ENCODE data around the gene TNFAIP8L2. TPM values are rescaled to one million over a fixed set of nuclear protein-coding genes. Genes with fewer than 3 reads are reported as not detected.

Gene TNFAIP8L2
- total and polyA plus RNA-seq, 2 of the 8 experiments (the other 6 are each of a cell fraction or from before 2014, with no cell fraction given) = not detected

DNA sequence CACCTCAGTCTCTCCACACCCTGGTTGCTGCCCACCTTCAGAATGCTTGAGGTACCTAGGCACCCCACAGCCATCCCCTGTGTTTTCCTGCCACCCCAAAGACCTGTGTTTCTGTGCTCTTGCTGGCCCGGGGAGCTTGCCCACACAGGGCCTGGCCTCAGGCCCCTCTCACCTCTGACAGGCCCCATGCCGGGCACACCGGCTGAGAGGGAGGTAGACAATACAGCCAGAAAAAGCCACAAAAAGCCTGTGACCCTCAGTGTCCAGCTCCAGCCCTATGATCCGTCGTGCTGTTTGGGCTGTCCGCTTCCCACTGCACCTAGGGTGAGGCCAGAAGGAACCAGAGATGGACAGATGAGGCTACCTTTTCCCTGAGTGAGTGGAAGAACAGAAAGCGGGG is 21.5 kb upstream of the TNFAIP8L2 start:
- no peak overlapping the region for H4K8ac ChIP-seq (ENCODE audit: extremely low read depth, insufficient read depth, low read length)
- 94% methylated on average over 7 of the region's 7 CpGs; no CpG with 5 or more reads in 1 of the 2 experiments for WGBS, 2 experiments (ENCODE audit: extremely low coverage in 1 of 2, insufficient coverage in 1 of 2, insufficient read length in 1 of 2, insufficient replicate concordance in 2 of 2, low coverage in 1 of 2, low lambda C conversion rate in 2 of 2, missing lambda C conversion rate in 1 of 2)
- DNase-seq (ENCODE audit: low read depth in 1 of 2, low spot score in 2 of 2) (no peak), FAIRE-seq (no peak)
- no peaks in the 10 kb centered on the region for H3K9me3 ChIP-seq (ENCODE audit: insufficient read depth in 2 of 2, low read depth in 1 of 2, low read length in 1 of 2)
- H4K91ac ChIP-seq (replicated peaks; ENCODE audit: insufficient read length, low read length) = no peak overlapping the region
- no peak overlapping the region for H3K56ac ChIP-seq (replicated peaks; ENCODE audit: insufficient read length, low read depth, low read length)
- peaks cover 3 to 4% of the 10 kb centered on the region in 2 experiments for H4K20me1 ChIP-seq (replicated peaks in 1 of 2; ENCODE audit: control insufficient read depth in 1 of 2, insufficient read depth in 2 of 2, low read length in 2 of 2)
- no peak overlapping the region for H2AFZ ChIP-seq (ENCODE audit: low read length)
- H2BK15ac ChIP-seq (ENCODE audit: low read length) = no peak overlapping the region
- no peak overlapping the region for H2BK120ac ChIP-seq (replicated peaks; ENCODE audit: low read depth, low read length)
- H2BK5ac ChIP-seq (ENCODE audit: low read depth, low read length) = no peak overlapping the region
- no peak overlapping the region for H3K27ac ChIP-seq (ENCODE audit: low read depth, low read length)
- H3K18ac ChIP-seq (ENCODE audit: extremely low read depth, low read length) = no peak overlapping the region
- POLR2A ChIA-PET (ENCODE audit: partially characterized antibody) = interaction anchor here (1.3 to 9.8 kb wide), 3 partner anchors 9 to 35 kb away, joined by 3 to 124 read pairs (median 6); partner anchors contain the start of gene SEMA6C
- H3K9ac ChIP-seq (replicated peaks in 1 of 4; ENCODE audit: extremely low read depth in 1 of 4, low read depth in 3 of 4, low read length in 3 of 4) = no peak overlapping the region
- no peak overlapping the region for H2BK20ac ChIP-seq (ENCODE audit: low read length)
- H3K79me1 ChIP-seq (ENCODE audit: low read depth, low read length) = no peaks in the 10 kb centered on the region
- H3K4me3 ChIP-seq (ENCODE audit: extremely low read depth in 1 of 4, insufficient read depth in 2 of 4, low read depth in 3 of 4, low read length in 4 of 4) = no peak overlapping the region
- no peak overlapping the region for H3K23ac ChIP-seq (ENCODE audit: insufficient read length)
- no peak overlapping the region for H2BK12ac ChIP-seq (ENCODE audit: low read depth, low read length)
- H3K36me3 ChIP-seq (ENCODE audit: control insufficient read depth in 2 of 4, insufficient read depth in 4 of 4, low read length in 3 of 4) = peaks cover 0 to 10% (median 2%) of the 10 kb centered on the region in 4 experiments; a peak in 3 of 8 replicates
- CTCF ChIA-PET (ENCODE audit: partially characterized antibody) = interaction anchor here (0.9 to 7.9 kb wide), 13 partner anchors 7 to 110 kb away, joined by 3 to 94 read pairs (median 4); partner anchors contain the start of genes GABPB2, TMOD4 and TNFAIP8L2
- H3K79me2 ChIP-seq (ENCODE audit: control insufficient read depth in 1 of 2, insufficient read depth in 2 of 2, low read length in 2 of 2) = no peaks in the 10 kb centered on the region
- no peak overlapping the region for H2AK5ac ChIP-seq (ENCODE audit: low read depth, low read length)
- H3K23me2 ChIP-seq (ENCODE audit: low read depth, low read length) = peaks cover 15% of the 10 kb centered on the region
- H3K4me2 ChIP-seq (ENCODE audit: insufficient read depth in 1 of 2, low read depth in 2 of 2, low read length in 2 of 2) = no peak overlapping the region
- no peak overlapping the region for H3K4ac ChIP-seq (replicated peaks; ENCODE audit: insufficient read length, low read depth, low read length)
- no peak overlapping the region for H3K14ac ChIP-seq (ENCODE audit: insufficient read length)
- no peak overlapping the region for H4K5ac ChIP-seq (ENCODE audit: insufficient read length, low read depth, low read length)
- peaks cover 0 to 28% (median 20%) of the 10 kb centered on the region in 4 experiments; a peak in 5 of 7 replicates for H3K27me3 ChIP-seq (replicated peaks in 1 of 4; ENCODE audit: control insufficient read depth in 3 of 4, extremely low read depth in 1 of 4, insufficient read depth in 3 of 4, low read length in 3 of 4)
- H3K4me1 ChIP-seq (replicated peaks in 1 of 4; ENCODE audit: control insufficient read depth in 3 of 4, insufficient read depth in 4 of 4, low read length in 3 of 4) = peaks cover 0 to 12% (median 8%) of the 10 kb centered on the region in 4 experiments; a peak in 5 of 7 replicates
- TF ChIP-seq POLR2A (IDR thresholded peaks at IDR 0.05; ENCODE audit: control extremely low read depth in 1 of 2, low read depth in 2 of 2, low read length in 2 of 2) = no peak
- no peak for TF ChIP-seq TEAD4 (IDR thresholded peaks at IDR 0.05; ENCODE audit: low read depth, low read length)
- no peak for TF ChIP-seq NANOG (IDR thresholded peaks at IDR 0.05; ENCODE audit: insufficient read depth, low read depth, low read length, poor library complexity, severe bottlenecking)
- TF ChIP-seq SP1 (IDR thresholded peaks at IDR 0.05; ENCODE audit: low read depth, low read length) = no peak
- TF ChIP-seq CTCF (IDR thresholded peaks at IDR 0.05; ENCODE audit: control extremely low read depth in 1 of 3, insufficient read depth in 1 of 3, low read depth in 1 of 3, low read length in 3 of 3) = no peak
- TF ChIP-seq, protein P1, sequence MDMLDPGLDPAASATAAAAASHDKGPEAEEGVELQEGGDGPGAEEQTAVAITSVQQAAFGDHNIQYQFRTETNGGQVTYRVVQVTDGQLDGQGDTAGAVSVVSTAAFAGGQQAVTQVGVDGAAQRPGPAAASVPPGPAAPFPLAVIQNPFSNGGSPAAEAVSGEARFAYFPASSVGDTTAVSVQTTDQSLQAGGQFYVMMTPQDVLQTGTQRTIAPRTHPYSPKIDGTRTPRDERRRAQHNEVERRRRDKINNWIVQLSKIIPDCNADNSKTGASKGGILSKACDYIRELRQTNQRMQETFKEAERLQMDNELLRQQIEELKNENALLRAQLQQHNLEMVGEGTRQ (IDR thresholded peaks at IDR 0.05; ENCODE audit: low read length) = no peak
- no peak for TF ChIP-seq TCF12 (IDR thresholded peaks at IDR 0.05; ENCODE audit: low read depth, low read length)
- TF ChIP-seq BCL11A (IDR thresholded peaks at IDR 0.05; ENCODE audit: low read depth in 2 of 2, low read length in 2 of 2) = no peak
- no peak for TF ChIP-seq RXRA (IDR thresholded peaks at IDR 0.05; ENCODE audit: insufficient read depth, low read depth, low read length)
- TF ChIP-seq MAFK (IDR thresholded peaks at IDR 0.05; ENCODE audit: low read depth, low read length) = no peak

All from H1 (cell line).